HepG2 (cell line): Measurements from ENCODE around the gene FBF1. TPM values are rescaled to one million over a fixed set of nuclear protein-coding genes. Genes with fewer than 3 reads are reported as not detected.
A peak's percentile ranks its signal among the peaks of the same experiment; 100 is the strongest.

ENCODE experiments used
- ATAC-seq: fragments of 200-7000 bp; cut with Tn5 transposase; 3 replicates; pipeline ENCODE4 v1.9.1; 2020; ENCODE audit warnings: mild to moderate bottlenecking, moderate library complexity
- BruUV-seq: library from RNA; stranded (reverse); fragments of 400-500 nt; replicated peaks from 2 replicates; lab custom pipeline; 2021; lab: Mats Ljungman, UMichigan
- CTCF ChIA-PET: fragments of 300-600 bp; formaldehyde crosslinking; extraction: SDS; loops from one replicate; lab custom pipeline; 2021; ENCODE audit warnings: low total read pairs, inconsistent platforms, low intra/inter-chr PET ratio; lab: Yijun Ruan, JAX
- POLR2A ChIA-PET: fragments of 350-600 bp; sonication (Branson Sonifier 250); formaldehyde crosslinking; loops from one replicate; lab custom pipeline; 2020; ENCODE audit warnings: antibody characterized with exemption, inconsistent platforms; lab: Yijun Ruan, JAX
- DNase-seq: peaks from one replicate; pipeline ENCODE4 v3.0.0-alpha.2; 2015; ENCODE audit warnings: low spot score
- FAIRE-seq: peaks from 3 replicates; lab custom pipeline; 2011; peaks lifted over from hg19 to GRCh38; lab: Jason Lieb, UNC
- H2AFZ ChIP-seq: one replicate; pipeline ENCODE4 v1.6.1; 2011; ENCODE audit warnings: low read length, inconsistent platforms
- H3K27ac ChIP-seq: fragments of 300-600 bp; 3 replicates; pipeline ENCODE4 v1.8.0; 2011; ENCODE audit warnings: mixed run types, mild to moderate bottlenecking, mixed read lengths, low read length, inconsistent platforms; ENCODE audit not compliant: insufficient read depth; ENCODE audit errors: extremely low read length
- H3K27me3 ChIP-seq, 2 experiments: fragments of 200-600 bp in 1 of 2; 2 replicates in 1 of 2; 3 replicates in 1 of 2; pipeline versions ENCODE4 v1.6.0 to v1.8.0; 2011; ENCODE audit warnings: low read length in 2 of 2, mild to moderate bottlenecking in 2 of 2, moderate library complexity in 2 of 2, inconsistent platforms in 1 of 2; ENCODE audit not compliant: insufficient read depth in 2 of 2, control insufficient read depth in 1 of 2
- H3K36me3 ChIP-seq, 2 experiments: fragments of 200-600 bp in 1 of 2; replicated peaks in 1 of 2; 2 replicates in 1 of 2; 3 replicates in 1 of 2; pipeline versions ENCODE4 v1.5.1 to v1.8.0; 2011; ENCODE audit warnings: low read length in 2 of 2, inconsistent platforms in 1 of 2; ENCODE audit not compliant: insufficient read depth in 2 of 2, control insufficient read depth in 1 of 2
- H3K4me1 ChIP-seq: 2 replicates; pipeline ENCODE4 v1.5.1; 2012; ENCODE audit warnings: low read length, inconsistent platforms; ENCODE audit not compliant: insufficient read depth
- H3K4me2 ChIP-seq: 2 replicates; pipeline ENCODE4 v1.6.0; 2011; ENCODE audit warnings: low read depth, low read length, inconsistent platforms
- H3K4me3 ChIP-seq, 3 experiments: fragments of 200-600 bp in 1 of 3; sonication (generic), shearing (Covaris generic) in 1 of 3; replicated peaks in 1 of 3; 2 replicates each; pipeline ENCODE4 v1.5.1; 2011 to 2016; ENCODE audit warnings: low read length in 3 of 3, inconsistent platforms in 2 of 3, low read depth in 2 of 3, mild to moderate bottlenecking in 2 of 3, control low read depth in 1 of 3, mixed read lengths in 1 of 3; ENCODE audit not compliant: insufficient read depth in 1 of 3
- H3K79me2 ChIP-seq: one replicate; pipeline ENCODE4 v1.6.1; 2011; ENCODE audit warnings: low read length, inconsistent platforms; ENCODE audit not compliant: insufficient read depth
- H3K9ac ChIP-seq: 2 replicates; pipeline ENCODE4 v1.6.0; 2011; ENCODE audit warnings: mild to moderate bottlenecking, low read depth, low read length, inconsistent platforms; ENCODE audit not compliant: insufficient read depth
- H3K9me3 ChIP-seq: 2 replicates; pipeline ENCODE4 v1.5.1; 2012; ENCODE audit warnings: mild to moderate bottlenecking, low read length
- H4K20me1 ChIP-seq: 2 replicates; pipeline ENCODE4 v1.6.0; 2011; ENCODE audit warnings: inconsistent platforms, mild to moderate bottlenecking, low read length, moderate library complexity; ENCODE audit not compliant: insufficient read depth
- HIVEP1 ChIP-seq: sonication (generic); formaldehyde crosslinking; IDR thresholded peaks from 2 replicates; pipeline ENCODE4 v1.4.0; 2020; ENCODE audit warnings: mild to moderate bottlenecking, missing genetic modification reagents
- HNRNPL ChIP-seq: fragments of 200-400 bp; formaldehyde crosslinking; IDR thresholded peaks from 2 replicates; pipeline ENCODE4 v1.6.1; 2017; ENCODE audit warnings: mild to moderate bottlenecking, low read depth, low read length
- HOXA3 ChIP-seq: sonication (generic); formaldehyde crosslinking; IDR thresholded peaks from 2 replicates; pipeline ENCODE4 v1.5.0; 2020; ENCODE audit warnings: missing genetic modification reagents
- JUNB ChIP-seq: sonication (generic); formaldehyde crosslinking; IDR thresholded peaks from 2 replicates; pipeline ENCODE4 v1.8.0; 2022; ENCODE audit warnings: missing genetic modification reagents, mild to moderate bottlenecking, borderline replicate concordance
- POLR2A ChIP-seq, 2 experiments: IDR thresholded peaks; 2 replicates each; pipeline ENCODE4 v1.6.1; 2011; ENCODE audit warnings: low read depth in 2 of 2, low read length in 2 of 2, mild to moderate bottlenecking in 1 of 2, moderate library complexity in 1 of 2; ENCODE audit not compliant: insufficient read depth in 1 of 2
- SIX1 ChIP-seq: sonication (generic); formaldehyde crosslinking; IDR thresholded peaks from 2 replicates; pipeline ENCODE4 v1.4.0; 2020; ENCODE audit warnings: missing genetic modification reagents, borderline replicate concordance
- ZNF235 ChIP-seq: sonication (generic); formaldehyde crosslinking; IDR thresholded peaks from 2 replicates; pipeline ENCODE4 v1.8.1; 2023; ENCODE audit warnings: mild to moderate bottlenecking, missing genetic modification reagents, borderline replicate concordance
- ZNF597 ChIP-seq: sonication (generic); formaldehyde crosslinking; IDR thresholded peaks from 2 replicates; pipeline ENCODE4 v1.5.0; 2020; ENCODE audit warnings: missing genetic modification reagents
- WGBS: methylation state at CpG from one replicate; pipeline ENCODE4 v1.1.6; 2017; ENCODE audit warnings: low lambda C conversion rate; 5-methylcytosine and 5-hydroxymethylcytosine counted together
- in situ Hi-C: cut with HindIII; loops from 2 replicates; pipeline ENCODE4 v1.10.0; 2017; ENCODE audit warnings: low pct_unique_long_range_greater_than_20kb; ENCODE audit not compliant: extremely low pct_ligation_motif_present
- intact Hi-C: fragments of 100-400 bp; cut with micrococcal nuclease; formaldehyde crosslinking; loops from one replicate; pipeline ENCODE4 v1.10.0; 2022; ENCODE audit not compliant: unreplicated experiment
- polyA plus RNA-seq, 8 experiments: library from polyadenylated mRNA; depleted of rRNA in 3 of 8; stranded (reverse) in 7 of 8; unstranded in 1 of 8; fragments of >200 nt; fragmentation: Illumina TruSeq in 4 of 8; extraction: Trizol in 4 of 8; gene quantifications; 2 replicates each; pipeline versions ENCODE4 v1.2.1 to v1.2.3, GENCODE V29; 2011 to 2016; ENCODE audit warnings: low read depth in 4 of 8, missing spikeins in 1 of 8, mixed read lengths in 1 of 8; ENCODE audit not compliant: insufficient read depth in 1 of 8
- total RNA-seq, 5 experiments: library from RNA; depleted of rRNA; stranded (reverse); fragments of >200 nt; fragmentation: Illumina TruSeq; extraction: Trizol; gene quantifications; 2 replicates each; pipeline ENCODE4 v1.2.3, GENCODE V29; 2016; ENCODE audit warnings: low read depth in 1 of 5

Gene FBF1
- total and polyA plus RNA-seq, 2 of the 13 experiments (the other 11 are each of a cell fraction or from before 2014, with no cell fraction given) = 2.4 to 8.1 TPM

GRCh38 chr17:75891022-75891604, 49.7 kb downstream of the FBF1 start (continued):
- TF ChIP-seq HNRNPL (peak; percentile 88; the same call in 1 of the 2 replicates), HOXA3 (peak; percentile 88), SIX1 (no peak), ZNF235 (CRISPR knock-in tag) (no peak; the same call in 1 of the 2 replicates), POLR2A (IDR thresholded peaks at IDR 0.05; ENCODE audit: insufficient read depth in 1 of 2, low read depth in 2 of 2, low read length in 2 of 2) (no peak), JUNB (CRISPR knock-in tag) (0 out of 2 replicates have a peak, but pooled peaks have one; percentile 37)

DNA sequence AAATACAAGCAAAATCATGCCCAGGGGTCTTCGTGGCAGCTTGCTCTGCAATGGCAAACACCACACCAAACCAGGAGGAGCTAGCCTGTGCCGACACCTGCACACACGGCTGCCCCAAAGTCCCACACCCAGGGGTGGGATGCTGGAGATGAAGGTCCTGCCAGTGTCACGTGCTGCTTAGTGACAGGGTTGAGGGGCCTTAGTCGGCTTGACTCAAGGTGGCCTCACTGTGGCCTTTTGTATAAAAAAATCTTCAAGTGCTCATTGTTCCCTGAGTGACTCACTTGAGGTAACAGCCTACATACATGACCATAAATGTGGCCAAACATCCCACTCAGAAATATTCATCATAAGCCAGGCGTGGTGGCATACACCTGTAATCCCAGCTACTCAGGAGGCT, 51.4 kb downstream of the FBF1 start:
- intact Hi-C loops (no loop called here), in situ Hi-C loops (no loop called here)
- TSS peak; percentile 42 for BruUV-seq
- ChIA-PET CTCF (no interaction called here), POLR2A (interaction anchor here (1.8 to 12.9 kb wide), 5 partner anchors 9 to 89 kb away, joined by 5 to 423 read pairs (median 55); partner anchors contain the start of genes ACOX1, MRPL38, TEN1 and TRIM47)
- no peaks in the 10 kb centered on the region for H3K27me3 ChIP-seq
- H4K20me1 ChIP-seq = no peaks in the 10 kb centered on the region
- no peak overlapping the region for H3K9ac ChIP-seq
- H3K27ac ChIP-seq = no peak overlapping the region
- no peak overlapping the region for H3K4me2 ChIP-seq
- no peak for DNase-seq
- no peaks in the 10 kb centered on the region for H3K9me3 ChIP-seq
- peak; percentile 31; the same call in 1 of the 2 replicates for TF ChIP-seq HIVEP1
- TF ChIP-seq ZNF597 (CRISPR knock-in tag) = no peak
- no peak for FAIRE-seq
- H3K36me3 ChIP-seq = no peaks in the 10 kb centered on the region
- 92% methylated on average over 6 of the region's 6 CpGs for WGBS
- ATAC-seq = no peak
- no peaks in the 10 kb centered on the region for H3K79me2 ChIP-seq
- no peak overlapping the region for H2AFZ ChIP-seq
- H3K4me3 ChIP-seq = no peak overlapping the region
- peaks cover 44% of the 10 kb centered on the region for H3K4me1 ChIP-seq
